GM21825 (cell line): ENCODE results near the gene KCNAB1.
"Not testable (repeated sequence)": the region's sequence is repeated elsewhere in the genome, so short reads cannot be mapped to it uniquely, and the experiment has no call there.

Source experiments
- ATAC-seq: cut with Tn5 transposase; IDR thresholded peaks from one replicate; pipeline ENCODE4 v1.9.1; 2021; ENCODE audit warnings: mild to moderate bottlenecking, moderate library complexity; ENCODE audit not compliant: unreplicated experiment

The KCNAB1 gene

GRCh38 chr3:156259896-156260295, 139.5 kb downstream of the KCNAB1 start:
- no peak for ATAC-seq

GRCh38 chr3:156260331-156260730, 140.0 kb downstream of the KCNAB1 start:
- no peak for ATAC-seq

- ATAC-seq: no peak
Measured at GRCh38 chr3:156264771-156265170, 144.4 kb downstream of the KCNAB1 start.

GRCh38 chr3:156271508-156271907, 151.1 kb downstream of the KCNAB1 start:
- ATAC-seq: no peak

- no peak for ATAC-seq
Measured at GRCh38 chr3:156271995-156272719, 151.8 kb downstream of the KCNAB1 start.

- no peak for ATAC-seq
Measured at GRCh38 chr3:156273111-156273694, 152.8 kb downstream of the KCNAB1 start.

- ATAC-seq: no peak
Measured at GRCh38 chr3:156274791-156275190, 154.4 kb downstream of the KCNAB1 start.

GRCh38 chr3:156284637-156285036, 164.3 kb downstream of the KCNAB1 start:
- ATAC-seq: not testable (repeated sequence)

GRCh38 chr3:156285626-156286025, 165.2 kb downstream of the KCNAB1 start:
- ATAC-seq: no peak

GRCh38 chr3:156290924-156291271, 170.5 kb downstream of the KCNAB1 start:
- ATAC-seq: no peak

- no peak for ATAC-seq
Measured at GRCh38 chr3:156291272-156292123, 171.1 kb downstream of the KCNAB1 start.

- ATAC-seq: no peak
Measured at GRCh38 chr3:156293566-156293965, 173.2 kb downstream of the KCNAB1 start.

GRCh38 chr3:156297582-156297981, 177.2 kb downstream of the KCNAB1 start:
- ATAC-seq: no peak

- no peak for ATAC-seq
Measured at GRCh38 chr3:156298014-156298413, 177.6 kb downstream of the KCNAB1 start.

GRCh38 chr3:156298938-156299337, 178.6 kb downstream of the KCNAB1 start:
- ATAC-seq: no peak

- ATAC-seq: no peak
Measured at GRCh38 chr3:156299569-156299968, 179.2 kb downstream of the KCNAB1 start.

GRCh38 chr3:156300371-156300770, 180.0 kb downstream of the KCNAB1 start:
- no peak for ATAC-seq

- ATAC-seq: no peak
Measured at GRCh38 chr3:156300929-156301840, 180.8 kb downstream of the KCNAB1 start.

- ATAC-seq: no peak
Measured at GRCh38 chr3:156303001-156303707, 182.8 kb downstream of the KCNAB1 start.

GRCh38 chr3:156304406-156304805, 184.0 kb downstream of the KCNAB1 start:
- no peak for ATAC-seq
